Keratinocyte (primary cell): Measurements from ENCODE around the gene BNIP1. TPM values are rescaled to one million over a fixed set of nuclear protein-coding genes. Genes with fewer than 3 reads are reported as not detected.
A peak's percentile ranks its signal among the peaks of the same experiment; 100 is the strongest.

Experiments used
- DNase-seq: peaks from one replicate; pipeline ENCODE4 v3.0.0-alpha.2; 2011; ENCODE audit warnings: low read depth, missing footprints, low spot score
- FAIRE-seq: peaks from 2 replicates; lab custom pipeline; 2011; peaks lifted over from hg19 to GRCh38; lab: Jason Lieb, UNC
- H2AFZ ChIP-seq: 2 replicates; pipeline ENCODE4 v1.6.0; 2012; ENCODE audit warnings: low read length, control low read depth, inconsistent platforms; ENCODE audit not compliant: control insufficient read depth
- H3K27ac ChIP-seq: 2 replicates; pipeline ENCODE4 v1.5.1; 2011; ENCODE audit warnings: low read length; ENCODE audit not compliant: control insufficient read depth, insufficient read depth
- H3K27me3 ChIP-seq: 3 replicates; pipeline ENCODE4 v1.6.0; 2011; ENCODE audit warnings: low read length; ENCODE audit not compliant: control insufficient read depth, insufficient read depth; ENCODE audit errors: extremely low read depth
- H3K36me3 ChIP-seq, 2 experiments: 2 replicates in 1 of 2; 3 replicates in 1 of 2; pipeline ENCODE4 v1.5.1; 2011; ENCODE audit warnings: low read length in 2 of 2, mild to moderate bottlenecking in 1 of 2; ENCODE audit not compliant: control insufficient read depth in 2 of 2, insufficient read depth in 2 of 2; ENCODE audit errors: extremely low read depth in 1 of 2
- H3K4me1 ChIP-seq: 3 replicates; pipeline ENCODE4 v1.5.1; 2011; ENCODE audit warnings: low read length; ENCODE audit not compliant: control insufficient read depth, insufficient read depth; ENCODE audit errors: extremely low read depth
- H3K4me2 ChIP-seq: 3 replicates; pipeline ENCODE4 v1.6.0; 2011; ENCODE audit warnings: low read depth, low read length; ENCODE audit not compliant: control insufficient read depth, insufficient read depth; ENCODE audit errors: extremely low read depth
- H3K4me3 ChIP-seq, 3 experiments: fragments of 200-600 bp in 1 of 3; sonication (generic) in 1 of 3; 2 replicates in 2 of 3; 3 replicates in 1 of 3; pipeline ENCODE4 v1.5.1; 2011 to 2016; ENCODE audit warnings: low read length in 3 of 3, mild to moderate bottlenecking in 3 of 3, control low read depth in 2 of 3, inconsistent platforms in 1 of 3, low read depth in 1 of 3, mixed read lengths in 1 of 3, mixed run types in 1 of 3, moderate library complexity in 1 of 3; ENCODE audit not compliant: control insufficient read depth in 2 of 3, insufficient read depth in 2 of 3; ENCODE audit errors: extremely low read depth in 1 of 3
- H3K79me2 ChIP-seq: 2 replicates; pipeline ENCODE4 v1.6.0; 2012; ENCODE audit warnings: low read length; ENCODE audit not compliant: control insufficient read depth, insufficient read depth
- H3K9ac ChIP-seq: 3 replicates; pipeline ENCODE4 v1.6.0; 2011; ENCODE audit warnings: low read length; ENCODE audit not compliant: control insufficient read depth, insufficient read depth; ENCODE audit errors: extremely low read depth
- H3K9me1 ChIP-seq: 3 replicates; pipeline ENCODE4 v1.6.0; 2011; ENCODE audit warnings: low read length; ENCODE audit not compliant: control insufficient read depth, insufficient read depth; ENCODE audit errors: extremely low read depth
- H3K9me3 ChIP-seq: 2 replicates; pipeline ENCODE4 v1.5.1; 2012; ENCODE audit warnings: low read depth, low read length; ENCODE audit not compliant: control insufficient read depth
- H4K20me1 ChIP-seq: 3 replicates; pipeline ENCODE4 v1.6.0; 2011; ENCODE audit warnings: low read length; ENCODE audit not compliant: control insufficient read depth, insufficient read depth; ENCODE audit errors: extremely low read depth
- EZH2 ChIP-seq: IDR thresholded peaks from one replicate; pipeline ENCODE4 v1.6.1; 2012; ENCODE audit warnings: inconsistent platforms, mild to moderate bottlenecking, low read length, moderate library complexity
- dilution Hi-C: fragments of 300-500 bp; cut with MboI; formaldehyde crosslinking; loops from one replicate; pipeline ENCODE4 v1.7.0; 2020; ENCODE audit warnings: low sequenced_read_pairs; ENCODE audit not compliant: extremely low pct_ligation_motif_present
- polyA plus RNA-seq, 5 experiments: library from polyadenylated mRNA; depleted of rRNA in 3 of 5; stranded (reverse) in 3 of 5; stranded (forward) in 1 of 5; unstranded in 1 of 5; fragments of >200 nt; gene quantifications; 1 replicate in 1 of 5; 2 replicates in 3 of 5; 3 replicates in 1 of 5; pipeline versions ENCODE4 v1.2.1 to v1.2.3, GENCODE V29; 2011 to 2012; ENCODE audit warnings: missing spikeins in 2 of 5, low read depth in 1 of 5, low replicate concordance in 1 of 5
- TF ChIP-seq, protein P1 (sequence below), 3 experiments: IDR thresholded peaks in 1 of 3; conservative IDR thresholded peaks in 1 of 3; optimal IDR thresholded peaks in 1 of 3; 2 replicates in 2 of 3; 3 replicates in 1 of 3; pipeline versions ENCODE3 to v1.5.1; 2011; ENCODE audit warnings: low read length in 3 of 3, mild to moderate bottlenecking in 3 of 3, moderate library complexity in 2 of 3, control low read depth in 1 of 3, inconsistent platforms in 1 of 3; ENCODE audit not compliant: insufficient read depth in 2 of 3; ENCODE audit errors: extremely low read depth in 1 of 3

Gene BNIP1
- polyA plus RNA-seq, 1 donor (not counting 4 experiments of a cell fraction or from before 2014, with no cell fraction given), result 18.2 TPM

DNA sequence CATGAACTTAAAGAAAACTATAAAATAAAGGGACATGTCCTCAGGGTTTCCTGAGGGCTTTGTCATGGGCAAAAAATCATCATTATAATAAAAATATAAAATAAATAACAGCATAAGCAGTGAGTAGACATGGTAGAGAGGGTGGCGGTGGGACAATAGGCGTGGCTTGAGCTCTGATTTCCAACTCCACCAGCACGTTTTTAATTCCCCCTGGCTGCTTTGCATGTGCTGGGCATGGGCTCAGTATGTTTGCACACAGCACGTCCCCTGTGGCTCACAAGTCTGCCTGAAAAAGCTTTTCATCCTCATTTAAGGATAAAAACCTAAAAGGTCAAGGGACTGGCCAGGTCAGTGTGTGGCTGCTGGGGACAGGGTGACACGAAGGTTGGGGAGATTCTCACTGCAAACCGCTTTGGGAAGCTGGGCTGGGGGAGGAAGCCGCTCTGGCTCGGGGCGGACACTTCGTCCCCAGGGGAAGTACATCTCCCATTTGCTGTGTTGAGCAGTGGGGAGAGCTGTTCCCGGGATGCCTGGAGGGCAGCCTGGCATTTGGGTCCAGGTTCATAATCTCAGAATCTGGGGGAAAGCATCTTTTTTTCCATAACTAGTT lies 58.0 kb downstream of the BNIP1 start:
- peaks cover 8% of the 10 kb centered on the region for H3K4me1 ChIP-seq
- H2AFZ ChIP-seq, result no peak overlapping the region
- TF ChIP-seq EZH2, result no peak
- TF ChIP-seq, protein P1, sequence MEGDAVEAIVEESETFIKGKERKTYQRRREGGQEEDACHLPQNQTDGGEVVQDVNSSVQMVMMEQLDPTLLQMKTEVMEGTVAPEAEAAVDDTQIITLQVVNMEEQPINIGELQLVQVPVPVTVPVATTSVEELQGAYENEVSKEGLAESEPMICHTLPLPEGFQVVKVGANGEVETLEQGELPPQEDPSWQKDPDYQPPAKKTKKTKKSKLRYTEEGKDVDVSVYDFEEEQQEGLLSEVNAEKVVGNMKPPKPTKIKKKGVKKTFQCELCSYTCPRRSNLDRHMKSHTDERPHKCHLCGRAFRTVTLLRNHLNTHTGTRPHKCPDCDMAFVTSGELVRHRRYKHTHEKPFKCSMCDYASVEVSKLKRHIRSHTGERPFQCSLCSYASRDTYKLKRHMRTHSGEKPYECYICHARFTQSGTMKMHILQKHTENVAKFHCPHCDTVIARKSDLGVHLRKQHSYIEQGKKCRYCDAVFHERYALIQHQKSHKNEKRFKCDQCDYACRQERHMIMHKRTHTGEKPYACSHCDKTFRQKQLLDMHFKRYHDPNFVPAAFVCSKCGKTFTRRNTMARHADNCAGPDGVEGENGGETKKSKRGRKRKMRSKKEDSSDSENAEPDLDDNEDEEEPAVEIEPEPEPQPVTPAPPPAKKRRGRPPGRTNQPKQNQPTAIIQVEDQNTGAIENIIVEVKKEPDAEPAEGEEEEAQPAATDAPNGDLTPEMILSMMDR (optimal IDR thresholded peaks at IDR 0.05 in 1 of 3, IDR thresholded peaks at IDR 0.05 in 1 of 3, conservative IDR thresholded peaks at IDR 0.05 in 1 of 3; ENCODE audit: extremely low read depth in 1 of 3, insufficient read depth in 2 of 3, low read length in 3 of 3), result no peak
- no peak for DNase-seq
- peak overlapping the region; percentile 49 for H3K4me2 ChIP-seq
- H3K36me3 ChIP-seq, result no peaks in the 10 kb centered on the region
- H3K27ac ChIP-seq, result peak overlapping the region; percentile 30
- H3K27me3 ChIP-seq, result peaks cover 2% of the 10 kb centered on the region
- peak overlapping the region in 1 of 3 experiments; percentile 15 for H3K4me3 ChIP-seq
- dilution Hi-C loops, result no loop called here
- H3K79me2 ChIP-seq, result no peaks in the 10 kb centered on the region
- H3K9ac ChIP-seq, result no peak overlapping the region
- no peaks in the 10 kb centered on the region for H4K20me1 ChIP-seq
- FAIRE-seq, result no peak
- no peaks in the 10 kb centered on the region for H3K9me1 ChIP-seq
- peaks cover 3% of the 10 kb centered on the region for H3K9me3 ChIP-seq

DNA sequence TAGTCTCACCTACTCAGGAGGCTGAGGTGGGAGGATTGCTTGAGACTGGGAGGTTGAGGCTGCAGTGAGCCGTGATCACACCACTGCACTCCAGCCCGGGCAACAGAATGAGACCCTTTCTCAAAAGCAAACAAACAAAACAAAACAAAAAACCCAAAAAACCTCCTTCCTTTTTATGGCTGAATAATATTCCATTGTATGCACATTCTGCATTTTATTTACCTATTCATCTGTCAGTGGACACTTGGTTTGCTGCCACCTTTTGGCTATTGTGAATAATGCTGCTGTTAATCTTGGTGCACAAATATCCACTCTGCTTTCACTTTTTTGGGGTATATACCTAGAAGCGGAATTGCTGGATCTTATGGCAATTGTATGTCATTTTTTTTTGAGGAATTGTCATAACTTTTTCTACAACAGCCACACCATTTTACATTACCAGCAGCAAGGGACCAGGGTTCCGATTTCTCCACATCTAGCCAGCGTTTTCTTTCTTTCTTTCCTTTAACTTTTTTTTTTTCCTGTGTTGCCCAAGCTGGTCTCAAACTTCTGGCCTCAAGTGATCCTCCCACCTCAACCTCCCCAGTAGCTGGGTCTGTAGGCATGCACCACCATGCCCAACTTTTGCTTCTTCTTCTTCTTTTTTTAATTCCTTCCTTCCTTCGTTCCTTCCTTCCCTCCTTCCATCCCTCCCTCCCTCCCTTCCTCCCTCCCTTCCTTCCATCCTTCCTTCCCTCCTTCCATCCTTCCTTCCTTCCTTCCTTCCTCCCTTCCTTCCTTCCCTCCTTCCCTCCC lies 60.1 kb downstream of the BNIP1 start:
- no peaks in the 10 kb centered on the region for H3K36me3 ChIP-seq
- no peaks in the 10 kb centered on the region for H4K20me1 ChIP-seq
- no peak overlapping the region for H3K9ac ChIP-seq
- H3K4me1 ChIP-seq, result peaks cover 8% of the 10 kb centered on the region
- TF ChIP-seq, protein P1 (optimal IDR thresholded peaks at IDR 0.05 in 1 of 3, IDR thresholded peaks at IDR 0.05 in 1 of 3, conservative IDR thresholded peaks at IDR 0.05 in 1 of 3; ENCODE audit: extremely low read depth in 1 of 3, insufficient read depth in 2 of 3, low read length in 3 of 3), result peak in 2 of 3 experiments; percentile 53 to 60
- TF ChIP-seq EZH2, result no peak
- no peaks in the 10 kb centered on the region for H3K79me2 ChIP-seq
- no peak overlapping the region for H2AFZ ChIP-seq
- no peak overlapping the region for H3K4me2 ChIP-seq
- no peak for DNase-seq
- no peaks in the 10 kb centered on the region for H3K9me1 ChIP-seq
- no peak overlapping the region for H3K4me3 ChIP-seq
- peaks cover 3% of the 10 kb centered on the region for H3K9me3 ChIP-seq
- dilution Hi-C loops, result no loop called here
- H3K27me3 ChIP-seq, result peaks cover 2% of the 10 kb centered on the region
- no peak overlapping the region for H3K27ac ChIP-seq
- FAIRE-seq, result no peak
